Measurements from ENCODE around the gene TEX22. TPM values are rescaled to one million over a fixed set of nuclear protein-coding genes. Genes with fewer than 3 reads are reported as not detected.

TEX22 gene
- total RNA-seq, 2 donors from 2014 or later: 0.23 to 0.71 TPM

- intact Hi-C loops (cut with DNase I): no loop called here
- no peak for DNase-seq (ENCODE audit: low spot score)
These were observed 32.2 kb downstream of the TEX22 start for GRCh38 chr14:105430565-105430964.

GRCh38 chr14:105431256-105431655, 32.9 kb downstream of the TEX22 start:
- DNase-seq (ENCODE audit: low spot score): no peak
- intact Hi-C loops (cut with DNase I): no loop called here

- intact Hi-C loops (cut with DNase I): no loop called here
- no peak for DNase-seq (ENCODE audit: low spot score)
These were observed 34.3 kb downstream of the TEX22 start for GRCh38 chr14:105432657-105433056.

- DNase-seq (ENCODE audit: low spot score): no peak
- intact Hi-C loops (cut with DNase I): no loop called here
These were observed 34.8 kb downstream of the TEX22 start for GRCh38 chr14:105433161-105433605.

- no peak for DNase-seq (ENCODE audit: low spot score)
- intact Hi-C loops (cut with DNase I): no loop called here
These were observed 38.1 kb downstream of the TEX22 start for GRCh38 chr14:105436402-105436801.

GRCh38 chr14:105436891-105437722, 38.8 kb downstream of the TEX22 start:
- DNase-seq (ENCODE audit: low spot score): no peak
- intact Hi-C loops (cut with DNase I): no loop called here

GRCh38 chr14:105437723-105438500, 39.6 kb downstream of the TEX22 start:
- DNase-seq (ENCODE audit: low spot score): no peak
- intact Hi-C loops (cut with DNase I): no loop called here

- no peak for DNase-seq (ENCODE audit: low spot score)
- intact Hi-C loops (cut with DNase I): no loop called here
These were observed 40.8 kb downstream of the TEX22 start for GRCh38 chr14:105439179-105439578.

GRCh38 chr14:105439710-105440553, 41.6 kb downstream of the TEX22 start:
- DNase-seq (ENCODE audit: low spot score): no peak
- intact Hi-C loops (cut with DNase I): loop anchor here in 1 of 2 donors (10.0 kb wide), 1 partner anchor 85 kb away; the partner anchor contains the start of gene TMEM121

GRCh38 chr14:105440554-105440900, 42.2 kb downstream of the TEX22 start:
- no peak for DNase-seq (ENCODE audit: low spot score)
- intact Hi-C loops (cut with DNase I): loop anchor here in 1 of 2 donors (10.0 kb wide), 1 partner anchor 84 kb away; the partner anchor contains the start of gene TMEM121

- no peak for DNase-seq (ENCODE audit: low spot score)
- intact Hi-C loops (cut with DNase I): loop anchor here in 1 of 2 donors (10.0 kb wide), 1 partner anchor 84 kb away; the partner anchor contains the start of gene TMEM121
These were observed 42.7 kb downstream of the TEX22 start for GRCh38 chr14:105440992-105441391.

- intact Hi-C loops (cut with DNase I): loop anchor here in 1 of 2 donors (10.0 kb wide), 1 partner anchor 83 kb away; the partner anchor contains the start of gene TMEM121
- no peak for DNase-seq (ENCODE audit: low spot score)
These were observed 43.8 kb downstream of the TEX22 start for GRCh38 chr14:105442125-105442524.

- intact Hi-C loops (cut with DNase I): loop anchor here in 1 of 2 donors (10.0 kb wide), 1 partner anchor 82 kb away; the partner anchor contains the start of gene TMEM121
- no peak for DNase-seq (ENCODE audit: low spot score)
These were observed 44.5 kb downstream of the TEX22 start for GRCh38 chr14:105442834-105443233.

- intact Hi-C loops (cut with DNase I): loop anchor here in 1 of 2 donors (5.0 to 10.0 kb wide), 2 partner anchors 42 to 80 kb away; partner anchors contain the start of genes CRIP1 and TMEM121
- no peak for DNase-seq (ENCODE audit: low spot score)
These were observed 46.5 kb downstream of the TEX22 start for GRCh38 chr14:105444859-105445258.

- intact Hi-C loops (cut with DNase I): loop anchor here in 1 of 2 donors (5.0 to 10.0 kb wide), 2 partner anchors 42 to 80 kb away; partner anchors contain the start of genes CRIP1 and TMEM121
- DNase-seq (ENCODE audit: low spot score): no peak
These were observed 47.0 kb downstream of the TEX22 start for GRCh38 chr14:105445290-105445689.

GRCh38 chr14:105445901-105446845, 47.8 kb downstream of the TEX22 start:
- DNase-seq (ENCODE audit: low spot score): no peak
- intact Hi-C loops (cut with DNase I): loop anchor here in 1 of 2 donors (5.0 to 10.0 kb wide), 2 partner anchors 41 to 79 kb away; partner anchors contain the start of genes CRIP1 and TMEM121

GRCh38 chr14:105446971-105447370, 48.6 kb downstream of the TEX22 start:
- no peak for DNase-seq (ENCODE audit: low spot score)
- intact Hi-C loops (cut with DNase I): loop anchor here in 1 of 2 donors (5.0 to 10.0 kb wide), 2 partner anchors 40 to 78 kb away; partner anchors contain the start of genes CRIP1 and TMEM121

Measured in posterior vena cava (tissue), 2 donors.